OCI-LY1 (cell line): ENCODE results near the gene ESYT1.
A peak's percentile ranks its signal among the peaks of the same experiment; 100 is the strongest.

Source experiments
- H2AFZ ChIP-seq: fragments of 200-600 bp; sonication (generic), shearing (Covaris generic); 2 replicates; pipeline ENCODE4 v1.6.0; 2014; ENCODE audit warnings: antibody characterized with exemption, mild to moderate bottlenecking, low read length
- H3F3A ChIP-seq: fragments of 200-600 bp; sonication (generic), shearing (Covaris generic); 2 replicates; pipeline ENCODE4 v1.6.0; 2014; ENCODE audit warnings: mild to moderate bottlenecking, antibody characterized with exemption, low read length, moderate library complexity; ENCODE audit not compliant: insufficient read depth
- H3K27ac ChIP-seq: fragments of 200-600 bp; sonication (generic); 2 replicates; pipeline ENCODE4 v1.5.1; 2014; ENCODE audit warnings: low read length, mixed run types, mild to moderate bottlenecking, low read depth; ENCODE audit not compliant: poor library complexity, severe bottlenecking
- H3K27me3 ChIP-seq: fragments of 200-600 bp; sonication (generic); 2 replicates; pipeline ENCODE4 v1.6.0; 2014; ENCODE audit warnings: antibody characterized with exemption, mild to moderate bottlenecking, low read length, moderate library complexity; ENCODE audit not compliant: insufficient read depth
- H3K36me3 ChIP-seq: fragments of 200-600 bp; sonication (generic); 2 replicates; pipeline ENCODE4 v1.6.1; 2014; ENCODE audit warnings: mild to moderate bottlenecking, antibody characterized with exemption, low read length, moderate library complexity, mixed read lengths; ENCODE audit not compliant: insufficient read depth
- H3K4me1 ChIP-seq: fragments of 200-600 bp; sonication (generic); 2 replicates; pipeline ENCODE4 v1.5.1; 2014; ENCODE audit warnings: mild to moderate bottlenecking, low read length, moderate library complexity; ENCODE audit not compliant: insufficient read depth, severe bottlenecking
- H3K4me2 ChIP-seq: fragments of 200-600 bp; sonication (generic), shearing (Covaris generic); 2 replicates; pipeline ENCODE4 v1.6.1; 2014; ENCODE audit warnings: low read length
- H3K4me3 ChIP-seq: fragments of 200-600 bp; sonication (generic); 2 replicates; pipeline ENCODE4 v1.5.1; 2014; ENCODE audit warnings: low read length, low read depth, mild to moderate bottlenecking, mixed read lengths; ENCODE audit not compliant: poor library complexity, severe bottlenecking
- H3K79me2 ChIP-seq: fragments of 200-600 bp; shearing (Covaris generic); 2 replicates; pipeline ENCODE4 v1.6.1; 2016; ENCODE audit warnings: mixed run types, low read length, mixed read lengths; ENCODE audit not compliant: insufficient read depth
- H3K9ac ChIP-seq: fragments of 200-600 bp; sonication (generic), shearing (Covaris generic); 2 replicates; pipeline ENCODE4 v1.6.1; 2014; ENCODE audit warnings: mild to moderate bottlenecking, low read length, mixed read lengths
- H3K9me2 ChIP-seq: fragments of 200-600 bp; sonication (generic), shearing (Covaris generic); 2 replicates; pipeline ENCODE4 v1.6.1; 2014; ENCODE audit warnings: low read depth, mild to moderate bottlenecking, low read length, mixed read lengths
- H3K9me3 ChIP-seq: fragments of 200-600 bp; shearing (Covaris generic); 2 replicates; pipeline ENCODE4 v1.6.1; 2014; ENCODE audit warnings: low read length, mixed read lengths
- H4K20me1 ChIP-seq: fragments of 200-600 bp; sonication (generic), shearing (Covaris generic); 2 replicates; pipeline ENCODE4 v1.6.0; 2016; ENCODE audit warnings: mild to moderate bottlenecking, low read length; ENCODE audit not compliant: insufficient read depth
- CTCF ChIP-seq: fragments of 200-600 bp; sonication (generic), shearing (Covaris generic); IDR thresholded peaks from 2 replicates; pipeline ENCODE4 v1.5.1; 2017; ENCODE audit warnings: mild to moderate bottlenecking, antibody characterized with exemption, low read length, moderate library complexity, mixed read lengths
- EZH2 ChIP-seq: fragments of 200-600 bp; sonication (generic), shearing (Covaris generic); IDR thresholded peaks from 2 replicates; pipeline ENCODE4 v1.8.0; 2017; ENCODE audit warnings: borderline replicate concordance, mixed run types, mild to moderate bottlenecking, antibody characterized with exemption, low read length, moderate library complexity, mixed read lengths

The ESYT1 gene

GRCh38 chr12:56084958-56085543 lies 43.0 kb upstream of the ESYT1 start:
- Histone ChIP-seq H3K4me2 (no peak overlapping the region), H2AFZ (no peak overlapping the region), H3F3A (no peaks in the 10 kb centered on the region), H3K9me2 (no peaks in the 10 kb centered on the region), H3K27me3 (peaks cover 12% of the 10 kb centered on the region; the same call in 1 of the 2 replicates), H3K79me2 (no peaks in the 10 kb centered on the region), H3K4me1 (peaks cover 8% of the 10 kb centered on the region), H3K4me3 (no peak overlapping the region), H3K9me3 (no peaks in the 10 kb centered on the region), H3K27ac (no peak overlapping the region), H3K9ac (no peak overlapping the region), H4K20me1 (no peaks in the 10 kb centered on the region), H3K36me3 (no peaks in the 10 kb centered on the region)
- TF ChIP-seq CTCF (peak; percentile 63), EZH2 (no peak)

GRCh38 chr12:56086096-56086495 lies 42.0 kb upstream of the ESYT1 start:
- Histone ChIP-seq H3K9me3 (no peaks in the 10 kb centered on the region), H3K27ac (no peak overlapping the region), H2AFZ (no peak overlapping the region), H4K20me1 (no peaks in the 10 kb centered on the region), H3K36me3 (no peaks in the 10 kb centered on the region), H3K9me2 (no peaks in the 10 kb centered on the region), H3K27me3 (peaks cover 12% of the 10 kb centered on the region; the same call in 1 of the 2 replicates), H3K4me1 (no peaks in the 10 kb centered on the region), H3K4me2 (no peak overlapping the region), H3K79me2 (no peaks in the 10 kb centered on the region), H3F3A (no peaks in the 10 kb centered on the region), H3K4me3 (no peak overlapping the region), H3K9ac (no peak overlapping the region)
- TF ChIP-seq EZH2 (no peak), CTCF (no peak)

- no peak overlapping the region for H3K4me2 ChIP-seq
- H3K4me1 ChIP-seq, result no peaks in the 10 kb centered on the region
- H3K79me2 ChIP-seq, result no peaks in the 10 kb centered on the region
- TF ChIP-seq EZH2 (no peak), CTCF (no peak)
- peaks cover 9% of the 10 kb centered on the region; the same call in 1 of the 2 replicates for H3K27me3 ChIP-seq
- no peak overlapping the region for H3K9ac ChIP-seq
- H3F3A ChIP-seq, result no peaks in the 10 kb centered on the region
- H3K9me2 ChIP-seq, result no peaks in the 10 kb centered on the region
- H3K9me3 ChIP-seq, result no peaks in the 10 kb centered on the region
- no peak overlapping the region for H2AFZ ChIP-seq
- H3K36me3 ChIP-seq, result no peaks in the 10 kb centered on the region
- no peaks in the 10 kb centered on the region for H4K20me1 ChIP-seq
- H3K27ac ChIP-seq, result no peak overlapping the region
- no peak overlapping the region for H3K4me3 ChIP-seq
Observed at GRCh38 chr12:56086608-56087007, 41.5 kb upstream of the ESYT1 start.
